Kasumi-1 (cell line): ENCODE data around the gene FAM20A.

Source experiments
- DNase-seq, 2 experiments: peaks; one replicate each; lab custom pipeline; 2025; lab: John Stamatoyannopoulos, UW

Gene FAM20A

DNA sequence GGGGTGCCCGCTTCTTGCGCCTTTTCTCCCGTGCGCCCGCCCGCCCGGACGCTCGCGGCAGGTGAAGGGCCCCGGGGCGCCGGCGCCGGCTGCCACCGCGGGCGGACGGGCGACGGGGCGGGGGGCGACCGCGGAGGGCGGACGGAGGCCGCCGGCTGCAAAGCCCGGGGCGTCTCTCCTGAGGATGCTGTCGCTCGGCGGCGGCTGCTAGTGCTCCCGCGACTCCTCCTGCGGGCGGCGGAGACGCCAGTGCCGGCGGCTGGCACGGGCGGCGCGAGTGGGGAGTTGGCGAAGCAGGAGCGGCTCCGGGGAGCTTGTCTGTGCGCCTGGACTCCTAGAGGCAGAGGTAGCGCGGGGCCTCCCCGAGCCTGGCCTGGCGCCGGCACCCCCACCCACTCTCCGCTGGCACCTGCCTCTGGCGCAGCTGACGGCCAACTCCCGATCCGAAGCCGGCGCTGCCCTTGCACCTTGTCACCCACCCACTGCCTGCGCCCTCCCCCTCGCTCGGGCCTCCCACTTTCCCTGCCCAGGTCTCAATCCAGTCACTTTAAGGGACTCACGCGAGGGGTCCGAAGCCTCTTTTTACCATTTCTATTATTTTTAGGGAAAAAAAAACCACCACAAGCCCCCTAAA is at the start of gene FAM20A:
Gene FAM20A, minus strand, starts transcription at position 437 of the 634 bp plus-strand sequence. CDS start 701 bp downstream, outside the sequence.
- DNase-seq = no peak

DNA sequence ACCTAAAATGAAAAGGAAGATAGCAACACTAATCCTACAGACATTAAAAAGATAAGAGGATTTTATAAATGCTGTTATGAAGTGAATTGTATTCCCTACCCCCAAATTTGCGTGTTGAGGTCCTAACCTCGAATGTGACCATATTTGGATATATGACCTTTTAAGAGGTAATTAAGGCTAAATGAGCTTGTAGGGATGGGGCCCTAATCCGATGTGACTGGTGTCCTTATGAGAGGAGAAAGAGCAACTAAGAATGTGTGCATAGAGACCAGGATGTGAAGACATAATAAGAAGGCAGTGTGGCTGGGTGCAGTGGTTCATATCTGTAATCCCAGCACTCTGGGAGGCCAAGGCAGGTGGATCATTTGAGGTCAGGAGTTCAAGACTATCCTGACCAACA is 48.2 kb upstream of the FAM20A start:
- no peak for DNase-seq

DNA sequence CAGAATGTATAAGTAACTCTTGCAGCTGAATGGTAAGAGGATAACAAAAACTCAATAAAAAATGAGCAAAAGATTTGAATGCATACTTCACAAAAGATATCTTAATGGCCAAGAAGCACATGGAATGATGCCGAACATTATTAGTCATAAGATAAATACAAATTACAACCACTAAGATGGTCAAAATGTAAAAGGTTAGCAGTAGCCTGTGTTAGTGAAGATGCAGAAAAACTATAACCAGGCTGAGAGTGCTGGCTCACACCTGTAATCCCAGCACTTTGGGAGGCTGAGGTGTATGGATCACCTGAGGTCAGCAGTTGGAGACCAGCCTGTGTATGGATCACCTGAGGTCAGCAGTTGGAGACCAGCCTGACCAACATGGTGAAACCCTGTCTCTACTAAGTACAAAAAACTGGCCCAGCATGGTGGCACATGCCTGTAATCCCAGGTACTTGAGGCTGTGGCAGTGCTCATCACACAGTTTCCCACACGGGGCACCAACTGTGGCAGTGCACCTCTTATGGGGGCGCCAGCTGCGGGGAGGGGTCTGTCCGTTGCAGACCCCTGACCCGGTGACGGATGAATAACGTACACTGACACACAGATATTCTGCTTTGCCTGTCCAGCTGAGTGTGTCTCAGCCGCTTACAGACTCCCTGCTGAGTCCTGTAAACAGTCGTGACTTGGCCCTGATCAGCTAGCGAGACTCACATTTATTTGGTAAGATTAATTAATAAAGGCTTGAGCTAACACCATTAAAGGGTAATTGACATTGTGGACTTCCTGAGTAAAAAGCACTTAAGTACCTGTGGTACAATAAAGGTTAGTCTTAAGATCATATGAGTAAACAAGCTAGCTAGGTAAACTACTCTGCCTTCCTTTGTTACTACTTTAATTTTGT is 45.7 kb upstream of the FAM20A start:
- DNase-seq = no peak

DNA sequence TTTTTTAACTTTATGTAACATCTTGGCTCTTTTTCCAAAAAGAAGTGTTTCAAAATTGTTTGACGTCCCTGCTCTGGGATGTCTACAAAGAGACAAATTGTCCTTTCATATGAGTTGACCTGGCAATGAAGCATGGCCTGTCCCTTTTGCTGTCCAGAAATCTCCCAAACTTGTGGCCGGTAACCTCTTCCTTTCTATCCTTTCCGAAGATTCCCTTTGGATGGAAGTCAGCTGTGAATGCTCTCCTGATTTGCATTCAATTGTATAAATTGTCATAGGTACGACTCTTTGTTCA is 40.9 kb upstream of the FAM20A start:
- DNase-seq = no peak

DNA sequence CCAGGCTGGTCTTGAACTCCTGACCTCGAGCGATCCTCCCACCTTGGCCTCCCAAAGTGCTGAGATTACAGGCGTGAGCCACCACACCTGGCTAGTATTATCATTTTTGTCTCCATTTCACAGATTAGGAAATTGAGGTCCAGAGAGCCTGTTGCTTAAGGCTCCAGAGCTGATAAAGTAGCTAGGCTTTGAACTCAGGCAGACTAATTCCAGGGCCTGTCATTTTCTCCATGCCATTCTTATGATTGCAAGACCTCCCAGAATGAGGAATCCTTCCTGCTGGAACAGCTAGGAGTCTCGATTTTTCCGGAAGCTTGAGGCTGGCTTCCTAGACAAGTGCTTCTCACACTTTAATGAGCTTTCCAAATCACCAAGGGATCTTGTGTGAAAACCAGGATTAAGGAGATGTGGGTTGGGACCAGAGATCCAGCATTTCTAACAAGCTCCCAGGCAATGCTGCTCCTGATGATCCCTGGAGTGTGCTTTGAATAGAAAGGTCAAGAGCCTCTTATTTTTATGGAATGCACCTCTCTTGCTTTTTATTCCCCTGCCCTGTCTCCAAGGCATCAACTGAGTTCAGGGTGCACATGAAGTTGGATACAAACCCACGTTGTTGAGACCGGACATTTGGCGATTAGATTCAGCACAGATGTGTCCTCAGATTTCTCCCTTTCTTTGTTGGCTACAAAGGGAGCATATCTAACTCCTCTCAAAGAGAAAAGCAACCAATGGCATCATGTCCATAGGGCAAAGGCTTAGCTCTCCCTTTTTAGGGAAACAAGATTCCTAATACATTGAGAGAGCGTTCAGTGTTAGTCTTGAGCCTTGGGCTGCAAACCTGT is 40.3 kb upstream of the FAM20A start:
- no peak for DNase-seq

DNA sequence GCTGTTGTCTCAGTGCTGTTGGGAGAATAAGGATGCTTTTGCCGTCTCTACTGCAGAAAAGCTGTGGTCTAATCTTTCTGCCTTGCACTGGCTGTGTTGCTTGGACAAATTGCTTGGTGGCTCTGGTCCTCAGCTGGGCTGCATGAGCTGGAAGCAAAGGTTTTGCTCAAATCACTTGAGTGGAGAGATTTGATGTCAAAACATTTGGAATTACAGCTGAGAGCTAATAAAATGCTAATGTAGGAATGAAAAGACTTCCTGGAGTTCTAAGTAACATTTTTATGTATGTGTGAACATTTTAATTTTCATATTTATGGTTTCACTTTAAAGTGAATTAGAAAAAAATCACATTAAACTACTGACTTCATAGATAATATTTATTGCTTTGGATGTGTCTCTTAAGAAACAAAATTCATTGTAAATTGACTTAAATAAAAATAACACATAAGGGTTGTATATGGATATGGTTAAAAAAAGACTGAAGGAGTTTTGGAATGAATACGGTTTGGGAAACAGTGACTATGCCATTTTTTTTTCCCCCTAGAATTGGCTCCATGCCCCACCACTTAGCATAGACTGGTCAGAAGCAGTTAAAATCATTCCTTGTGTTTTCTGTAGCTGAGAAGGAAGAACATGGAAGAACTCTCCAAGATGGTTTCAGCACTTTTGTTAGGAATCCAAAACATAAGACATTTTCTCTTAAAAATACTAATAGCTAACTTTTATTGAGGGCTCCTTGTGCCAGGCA is 39.2 kb upstream of the FAM20A start:
- DNase-seq = no peak

DNA sequence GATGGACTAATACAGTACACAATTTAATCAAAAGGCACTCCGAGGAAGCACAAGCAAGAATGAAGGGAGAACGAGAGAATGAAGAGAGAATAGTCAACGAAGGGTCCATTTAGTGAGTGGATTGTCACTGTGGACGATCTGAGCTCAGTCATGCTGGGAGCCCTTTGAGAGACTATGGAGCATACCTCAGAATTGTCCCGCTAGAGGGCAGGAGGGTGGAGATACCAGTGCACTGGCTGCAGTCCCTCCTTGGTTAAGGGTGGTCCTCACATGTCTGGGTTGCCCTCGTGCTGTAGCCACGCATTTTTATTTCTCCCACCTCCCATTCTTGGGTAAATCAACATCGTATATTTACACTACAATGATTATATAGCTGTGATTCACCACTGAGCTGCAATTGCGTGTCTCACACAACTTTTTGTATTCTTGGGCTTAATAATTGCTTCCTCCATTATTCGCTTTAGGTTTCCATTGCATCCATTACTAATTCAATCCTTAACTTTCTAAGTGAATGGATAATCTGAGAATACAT is 33.2 kb upstream of the FAM20A start:
- no peak for DNase-seq

DNA sequence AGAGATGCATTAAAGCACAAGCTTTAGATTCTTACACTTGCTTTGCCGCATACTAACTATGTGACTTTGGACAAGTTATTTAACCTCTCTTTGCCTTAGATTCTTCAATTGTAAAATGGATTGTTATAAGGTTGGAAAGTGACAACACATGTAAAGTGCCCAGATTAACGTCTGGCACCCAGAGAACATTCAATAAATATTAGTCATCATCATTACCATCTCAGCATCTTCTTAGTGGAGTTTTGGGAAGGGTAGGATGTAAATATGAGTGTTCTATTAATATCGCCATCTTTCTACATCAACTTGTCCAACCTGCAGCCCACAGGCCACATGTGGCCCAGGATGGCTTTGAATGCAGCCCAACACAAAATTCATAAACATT is 27.4 kb upstream of the FAM20A start:
- no peak for DNase-seq

DNA sequence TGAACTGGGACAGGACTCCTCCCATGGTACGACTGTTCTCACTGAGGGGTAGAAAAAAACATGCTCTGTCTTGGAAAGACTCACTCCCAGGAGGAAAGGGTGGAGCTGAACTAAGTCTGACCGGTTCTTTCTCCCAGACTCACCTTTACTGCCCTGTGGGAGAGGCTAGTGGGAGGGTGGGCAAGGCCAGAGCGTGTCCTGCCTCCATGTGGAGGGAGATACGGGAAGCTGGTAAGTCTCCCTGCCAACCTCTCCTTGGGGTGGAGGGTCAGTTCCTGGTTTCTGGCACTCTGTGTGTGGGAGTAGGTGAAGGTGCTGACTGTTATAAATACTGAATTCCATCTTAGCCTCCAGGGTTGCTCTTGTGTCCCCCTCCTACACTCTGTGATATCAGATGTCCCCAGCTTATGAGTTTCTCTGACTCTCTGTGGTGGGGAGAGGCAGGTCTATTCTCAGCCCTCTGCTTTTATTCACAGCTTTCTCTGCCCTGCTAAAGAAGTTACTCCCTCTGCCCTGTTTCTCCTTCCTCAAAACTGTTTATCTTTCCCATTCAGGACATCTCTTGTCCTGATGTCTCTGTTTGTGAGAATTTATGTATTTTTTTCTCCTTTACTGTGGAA is 26.9 kb upstream of the FAM20A start:
- no peak for DNase-seq

DNA sequence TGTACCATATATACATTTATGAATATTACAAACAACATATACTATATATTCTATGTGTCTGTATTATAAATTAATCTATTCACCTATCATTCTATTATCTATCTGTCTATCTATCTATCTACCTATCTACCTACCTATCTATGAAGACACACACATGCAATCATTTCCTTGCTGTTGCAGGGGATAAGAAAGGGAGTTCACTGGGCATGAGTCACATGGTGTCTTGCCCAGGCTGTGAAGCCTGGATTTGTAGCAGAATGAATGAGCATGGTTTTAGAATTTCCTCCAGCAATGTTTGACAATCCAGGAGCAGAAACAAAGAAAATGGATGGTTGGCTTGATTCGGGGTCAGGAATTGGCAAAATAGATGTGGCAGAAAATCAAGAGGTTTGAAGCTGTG is 23.2 kb upstream of the FAM20A start:
- no peak for DNase-seq

DNA sequence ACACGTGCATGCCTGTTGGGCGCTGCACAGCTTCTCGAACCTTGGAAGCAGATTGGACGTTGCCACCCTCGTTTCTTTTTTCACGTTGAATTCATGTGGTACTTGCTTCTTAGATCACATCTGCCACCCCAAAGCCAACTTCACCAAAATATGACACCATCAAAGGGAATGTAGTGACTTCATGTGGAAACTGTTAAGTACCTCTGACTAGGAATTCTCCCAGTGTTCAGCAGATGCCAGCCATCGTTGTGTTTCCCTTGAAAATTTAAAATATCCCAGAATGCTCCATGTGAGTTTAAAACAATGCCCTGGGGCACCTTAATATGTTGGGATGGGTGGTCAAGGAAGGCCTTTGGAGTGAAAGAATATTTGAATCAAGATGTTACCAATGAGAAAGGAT is 22.6 kb upstream of the FAM20A start:
- DNase-seq = no peak

DNA sequence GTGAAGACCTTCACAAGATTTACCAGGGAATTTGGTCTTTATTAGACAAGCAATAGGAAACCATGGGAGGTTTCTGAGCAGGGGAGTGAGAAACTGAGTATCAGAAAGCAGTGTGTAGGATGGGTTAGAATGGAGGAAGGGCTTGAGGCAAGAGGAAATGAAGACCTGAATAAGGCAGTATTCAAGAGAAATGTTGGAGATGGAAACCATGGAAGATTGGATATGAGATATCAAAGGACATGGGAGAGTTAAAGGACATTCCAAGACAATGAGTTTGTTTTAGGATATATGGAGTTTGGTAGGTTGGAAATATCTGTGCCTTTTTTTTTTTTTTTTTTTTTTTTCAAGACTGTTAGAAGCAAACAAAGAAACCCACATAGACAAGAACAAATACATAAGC is 21.3 kb upstream of the FAM20A start:
- no peak for DNase-seq

DNA sequence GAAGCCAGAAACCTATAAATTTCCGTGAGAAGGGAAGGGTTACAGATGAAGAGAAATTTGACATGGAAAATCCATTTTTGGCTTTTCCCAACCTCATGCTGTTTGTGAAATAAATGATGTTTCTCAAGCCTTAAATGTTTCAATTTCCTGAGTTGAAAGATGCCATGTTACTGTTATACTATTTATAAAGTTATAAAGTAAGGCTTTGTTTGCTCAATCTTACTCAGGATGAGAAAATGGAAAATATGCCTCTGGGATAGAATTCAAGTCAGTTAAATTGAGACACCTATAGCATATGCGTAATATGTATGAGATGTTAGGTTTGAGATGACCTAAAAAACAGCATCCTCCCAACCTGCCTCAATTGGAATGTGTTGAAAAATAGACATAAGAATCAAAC is 19.9 kb upstream of the FAM20A start:
- no peak for DNase-seq

DNA sequence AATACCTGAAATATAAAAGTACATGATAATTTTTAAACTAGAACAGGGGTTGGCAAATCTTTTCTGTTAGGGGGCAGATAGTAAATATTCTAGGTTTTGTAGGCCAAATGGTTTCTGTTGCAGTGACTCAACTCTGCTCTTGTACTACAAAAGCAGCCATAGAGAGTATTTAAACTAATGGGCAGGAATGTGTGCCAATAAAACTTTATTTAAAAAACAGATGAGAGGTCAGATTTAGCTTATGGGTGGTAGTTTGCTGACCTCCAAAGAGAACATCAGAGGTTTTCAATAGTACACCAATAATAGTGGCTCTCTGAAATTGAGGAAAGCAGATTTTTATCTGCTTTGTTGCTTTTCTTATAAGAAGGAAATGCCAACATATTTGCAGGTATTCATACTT is 15.2 kb upstream of the FAM20A start:
- no peak for DNase-seq

DNA sequence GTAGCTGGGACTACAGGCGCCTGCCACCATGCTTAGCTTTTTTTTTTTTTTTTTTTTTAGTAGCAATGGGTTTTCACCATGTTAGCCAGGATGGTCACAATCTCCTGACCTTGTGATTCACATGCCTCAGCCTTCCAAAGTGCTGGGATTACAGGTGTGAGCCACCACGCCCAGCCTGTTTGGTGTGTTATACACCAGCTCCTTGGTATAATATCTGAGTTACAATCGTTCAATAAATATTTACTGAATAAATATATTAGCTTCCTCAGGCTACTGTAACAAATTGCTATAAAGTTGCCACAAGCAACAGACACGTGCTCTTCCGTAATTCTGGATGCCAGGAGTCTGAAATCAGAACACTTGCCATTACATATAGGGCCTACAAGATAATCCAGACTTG is 13.6 kb upstream of the FAM20A start:
- DNase-seq = no peak

DNA sequence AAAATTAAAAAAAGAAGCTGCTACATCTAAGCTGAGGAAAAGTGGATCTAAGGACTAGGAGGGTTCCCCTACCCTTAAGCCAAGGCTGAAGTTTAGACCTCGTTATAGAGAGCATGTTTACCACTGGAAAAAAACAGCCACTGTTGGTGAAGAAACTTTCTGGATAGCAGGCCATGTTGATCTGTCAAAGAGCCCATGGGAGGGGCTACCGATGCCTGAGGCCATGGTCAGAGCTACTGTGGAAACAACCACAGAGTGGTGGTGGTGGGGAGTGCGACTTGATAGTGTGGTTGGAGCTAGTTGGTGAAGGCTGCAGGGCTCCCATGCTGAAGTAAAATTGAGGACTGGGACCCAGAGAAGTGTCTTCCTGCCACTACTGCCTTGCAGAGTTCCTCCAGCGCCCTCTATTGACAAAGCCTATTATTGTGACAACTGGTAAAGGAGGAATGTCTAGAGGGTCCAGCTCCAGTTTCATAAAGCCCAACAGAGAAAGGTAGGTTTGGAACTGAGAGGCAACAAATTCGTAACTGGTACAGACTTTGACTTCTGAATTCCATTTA is 12.7 kb upstream of the FAM20A start:
- DNase-seq = peak; percentile 85 to 93

DNA sequence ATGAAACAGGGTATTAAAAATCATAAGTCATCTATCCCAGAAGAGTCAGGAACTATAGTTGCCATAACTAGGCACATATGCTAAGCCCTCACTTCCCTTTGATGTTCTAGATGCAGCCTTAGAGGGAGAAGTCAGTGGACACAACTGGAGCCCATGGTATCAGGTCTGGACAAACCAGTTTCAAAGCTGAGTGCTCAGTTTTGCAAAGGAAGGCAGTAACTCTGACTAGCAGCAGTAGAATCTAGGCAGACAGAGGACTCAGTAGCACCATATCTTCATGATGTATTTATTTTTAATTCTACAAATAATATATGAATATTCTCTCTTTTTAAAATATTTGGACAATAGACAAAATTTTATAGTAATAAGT is 11.7 kb upstream of the FAM20A start:
- no peak for DNase-seq

DNA sequence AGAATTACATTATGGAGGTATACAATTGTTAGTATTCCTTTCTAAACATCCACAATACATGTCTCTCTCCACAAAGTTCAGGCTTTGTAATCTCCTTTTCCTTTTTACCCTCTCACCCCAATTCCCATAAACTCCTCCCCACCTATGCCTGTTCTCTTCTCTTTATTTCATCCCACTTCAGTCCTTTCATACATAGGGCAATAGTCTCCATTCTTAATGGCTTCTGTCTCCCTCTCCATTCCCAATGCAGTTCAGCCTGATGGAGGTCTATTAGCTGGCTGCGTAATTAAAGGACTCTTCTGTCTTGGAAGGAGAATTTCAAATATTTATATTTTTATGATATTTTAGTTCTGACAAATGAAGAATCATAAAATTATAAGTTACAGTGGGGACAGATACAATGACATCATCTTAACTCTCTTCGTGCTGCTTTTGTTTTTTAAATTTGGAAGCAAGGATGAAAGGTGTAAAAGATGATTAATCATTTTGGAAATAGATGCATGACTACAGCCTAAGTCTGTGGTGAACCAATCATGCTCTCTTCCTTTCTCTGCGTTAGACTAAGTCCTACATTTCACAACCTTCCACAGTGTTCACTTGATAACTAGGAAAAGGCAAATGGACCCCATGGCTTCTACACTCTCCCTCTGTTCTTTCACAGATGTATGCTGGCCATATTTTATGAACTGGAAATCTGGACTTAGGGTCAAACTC is 11.2 kb upstream of the FAM20A start:
- DNase-seq = no peak

DNA sequence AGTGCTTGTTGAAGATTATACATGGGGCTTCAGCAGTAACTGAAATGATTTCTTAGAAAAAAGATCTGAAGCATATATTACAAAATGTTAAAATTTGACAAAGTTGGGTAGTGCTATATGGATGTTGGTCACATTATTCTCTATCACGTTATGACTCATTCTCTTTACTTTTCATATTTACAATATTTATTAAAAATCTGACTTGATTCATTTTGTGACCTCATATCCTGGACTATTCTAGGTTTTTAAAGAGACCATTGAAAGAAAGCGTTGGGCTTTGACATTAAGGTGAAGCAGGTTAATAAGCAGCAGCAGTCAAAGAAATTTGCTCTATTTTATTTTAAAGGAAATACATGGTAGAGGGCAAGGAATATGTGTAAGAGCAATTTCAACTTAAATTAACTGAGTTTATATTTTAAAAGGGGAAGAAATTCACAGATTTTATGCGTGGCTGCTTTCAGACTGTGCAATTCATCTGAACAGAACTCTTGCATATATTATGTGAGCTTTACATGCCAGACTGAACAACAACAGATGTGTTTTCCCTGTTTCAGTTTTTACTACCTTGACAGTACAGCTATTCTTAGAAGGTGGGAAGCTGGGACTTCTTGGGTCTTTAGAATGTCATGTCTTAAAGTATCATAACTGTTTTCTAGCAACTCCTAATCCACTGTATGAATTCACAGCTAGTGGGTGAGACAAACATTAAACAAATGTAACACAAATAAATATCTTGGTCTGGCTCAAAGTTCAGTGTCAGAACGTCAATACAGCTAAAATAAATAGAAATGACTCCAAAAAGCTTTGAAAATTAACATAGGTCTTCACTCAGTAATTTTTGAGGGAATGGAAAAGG is 10.4 kb upstream of the FAM20A start:
- no peak for DNase-seq

DNA sequence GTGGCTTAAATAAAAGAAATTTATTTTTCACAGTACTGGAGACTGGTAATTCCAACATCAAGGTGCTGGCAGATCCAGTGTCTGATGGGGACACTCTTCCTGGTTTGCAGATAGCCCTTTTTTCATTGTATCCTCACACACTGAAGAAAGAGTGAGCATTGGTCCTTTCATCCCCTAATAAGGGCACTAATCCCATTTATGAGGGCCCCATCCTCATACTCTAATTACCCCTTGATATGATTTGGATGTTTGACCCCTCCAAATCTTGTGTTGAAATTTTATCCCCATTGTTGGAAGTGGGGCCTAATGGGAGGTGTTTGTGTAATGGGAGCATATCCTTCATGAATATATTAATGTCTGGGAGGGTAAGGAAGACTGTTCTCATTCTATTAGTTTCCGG is 9.4 kb upstream of the FAM20A start:
- DNase-seq = no peak
